Measurements from ENCODE around the gene DAB1.
A peak's percentile ranks its signal among the peaks of the same experiment; 100 is the strongest.

Gene DAB1

DNA sequence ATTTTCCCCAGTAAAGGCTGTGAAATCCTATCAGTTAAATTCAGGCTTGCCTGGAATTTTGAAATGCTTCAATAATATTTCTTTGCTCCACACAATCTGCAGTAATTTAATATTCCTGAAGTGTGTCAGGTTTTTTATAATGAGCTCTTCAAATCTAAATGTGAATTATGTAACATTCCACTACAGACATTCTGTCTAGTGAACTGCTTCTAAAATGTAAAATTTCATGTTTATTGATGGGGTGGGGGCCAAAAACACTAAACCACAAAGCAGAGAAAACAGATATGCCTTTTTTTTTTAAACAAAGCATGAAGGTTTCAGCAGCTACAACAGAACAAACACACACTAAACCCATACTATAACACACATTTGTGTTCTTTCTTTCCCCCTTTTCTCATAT, 129.7 kb downstream of the DAB1 start:
- Histone ChIP-seq H3K4me3 (no peak overlapping the region), H3K27me3 (no peaks in the 10 kb centered on the region), H3K36me3 (0 out of 2 replicates have a peak, but pooled peaks cover 8% of the 10 kb centered on the region), H3K9me3 (no peaks in the 10 kb centered on the region), H3K4me1 (no peaks in the 10 kb centered on the region), H3K27ac (no peak overlapping the region), H4K20me1 (no peaks in the 10 kb centered on the region), H3K9ac (no peak overlapping the region), H3K4me2 (no peak overlapping the region)
- TF ChIP-seq Cebpa-rat (IDR thresholded peaks at IDR 0.05): no peak

DNA sequence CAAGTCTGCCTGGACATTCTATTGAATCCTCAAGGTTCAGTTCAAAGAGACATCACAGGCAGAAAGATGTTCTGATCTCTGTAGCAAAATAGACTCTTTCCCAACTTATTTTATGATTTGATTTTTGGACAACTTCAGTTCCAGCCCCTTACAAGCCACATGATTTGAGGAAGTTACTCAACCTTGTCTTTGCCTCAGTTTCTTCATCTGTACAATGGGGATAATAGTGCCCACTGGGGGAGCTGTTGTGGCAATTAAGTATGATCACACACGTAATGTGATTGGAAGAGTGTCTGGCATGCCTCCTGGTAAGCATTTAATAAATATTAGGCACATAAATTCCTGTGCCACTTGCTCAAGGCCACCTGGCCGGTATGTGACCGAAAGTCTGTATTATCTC, 130.6 kb downstream of the DAB1 start:
- TF ChIP-seq Cebpa-rat (IDR thresholded peaks at IDR 0.05): no peak
- H3K27me3 ChIP-seq: no peaks in the 10 kb centered on the region
- no peaks in the 10 kb centered on the region for H4K20me1 ChIP-seq
- H3K4me1 ChIP-seq: no peaks in the 10 kb centered on the region
- H3K27ac ChIP-seq: no peak overlapping the region
- no peak overlapping the region for H3K4me2 ChIP-seq
- no peak overlapping the region for H3K9ac ChIP-seq
- H3K9me3 ChIP-seq: no peaks in the 10 kb centered on the region
- 0 out of 2 replicates have a peak, but pooled peaks cover 8% of the 10 kb centered on the region for H3K36me3 ChIP-seq
- no peak overlapping the region for H3K4me3 ChIP-seq

DNA sequence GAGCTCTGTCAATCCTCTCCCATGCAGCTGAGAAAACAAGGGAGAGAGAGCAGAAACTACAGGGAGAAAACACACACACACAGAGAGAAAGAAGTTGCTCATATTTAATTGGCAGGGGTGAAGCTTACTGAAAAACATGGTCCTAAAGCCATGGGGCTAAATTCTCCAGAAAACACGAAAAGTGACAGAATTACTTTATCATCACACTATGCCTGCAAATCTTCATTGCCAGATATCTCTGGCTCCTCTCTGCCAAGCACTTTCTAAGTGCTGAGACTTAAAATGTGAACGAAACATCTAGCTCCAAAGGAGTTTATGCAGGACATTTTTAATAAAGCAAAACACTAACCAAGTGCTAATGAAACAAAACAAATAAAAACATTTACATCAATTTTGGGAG, 134.1 kb downstream of the DAB1 start:
- H3K9ac ChIP-seq: no peak overlapping the region
- no peak overlapping the region for H3K27ac ChIP-seq
- no peaks in the 10 kb centered on the region for H4K20me1 ChIP-seq
- no peak overlapping the region for H3K4me3 ChIP-seq
- no peaks in the 10 kb centered on the region for H3K27me3 ChIP-seq
- peaks cover 5% of the 10 kb centered on the region; the same call in 1 of the 2 replicates for H3K4me1 ChIP-seq
- no peaks in the 10 kb centered on the region for H3K9me3 ChIP-seq
- TF ChIP-seq Cebpa-rat (IDR thresholded peaks at IDR 0.05): no peak
- 0 out of 2 replicates have a peak, but pooled peaks cover 8% of the 10 kb centered on the region for H3K36me3 ChIP-seq
- H3K4me2 ChIP-seq: no peak overlapping the region

DNA sequence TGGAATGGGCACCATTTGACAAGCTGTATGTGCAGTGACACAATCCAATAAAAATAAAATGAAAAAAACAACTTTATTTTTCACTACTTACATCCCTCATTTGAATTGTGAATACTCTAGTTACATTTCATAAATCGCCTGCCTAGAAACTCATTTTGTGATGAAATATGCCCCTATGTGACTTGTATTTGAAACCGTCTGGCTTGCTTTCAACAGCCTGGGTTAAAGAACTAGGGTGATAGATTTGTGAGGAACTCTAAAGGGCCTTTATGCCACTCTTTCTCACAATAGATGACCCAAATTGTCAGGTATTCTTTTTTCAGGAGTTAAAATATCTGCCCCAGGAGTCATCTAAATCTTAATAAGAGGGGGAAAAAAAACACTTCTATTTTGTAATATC, 137.9 kb downstream of the DAB1 start:
- peaks cover 5% of the 10 kb centered on the region; the same call in 1 of the 2 replicates for H3K4me1 ChIP-seq
- no peak overlapping the region for H3K4me2 ChIP-seq
- H3K27ac ChIP-seq: no peak overlapping the region
- TF ChIP-seq Cebpa-rat (IDR thresholded peaks at IDR 0.05): no peak
- no peaks in the 10 kb centered on the region for H3K9me3 ChIP-seq
- no peak overlapping the region for H3K9ac ChIP-seq
- H3K4me3 ChIP-seq: no peak overlapping the region
- H4K20me1 ChIP-seq: no peaks in the 10 kb centered on the region
- H3K27me3 ChIP-seq: no peaks in the 10 kb centered on the region
- H3K36me3 ChIP-seq: 0 out of 2 replicates have a peak, but pooled peaks cover 8% of the 10 kb centered on the region

DNA sequence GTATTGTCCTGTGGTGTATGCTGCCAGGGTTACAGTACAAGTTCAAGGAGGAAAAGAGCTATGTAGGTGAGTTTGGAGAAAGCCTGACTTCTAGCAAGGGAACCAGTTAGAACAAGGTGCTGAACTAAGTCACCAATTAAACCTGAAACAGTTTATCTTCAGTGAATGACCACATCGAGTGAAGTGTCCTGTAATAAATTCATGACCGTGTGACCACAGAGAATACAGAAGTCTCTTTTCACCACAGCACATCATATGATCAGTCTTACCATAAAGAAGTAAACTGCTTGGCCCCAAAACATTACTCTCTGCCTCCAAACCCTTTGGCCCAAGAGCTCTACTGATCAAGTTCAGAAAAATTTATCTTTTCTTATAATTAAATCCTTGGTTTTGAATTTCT, 141.4 kb downstream of the DAB1 start:
- Histone ChIP-seq H3K36me3 (no peaks in the 10 kb centered on the region), H3K4me1 (peaks cover 24% of the 10 kb centered on the region), H3K27ac (no peak overlapping the region), H3K4me3 (no peak overlapping the region), H3K4me2 (no peak overlapping the region), H3K9me3 (no peaks in the 10 kb centered on the region), H4K20me1 (no peaks in the 10 kb centered on the region), H3K27me3 (no peaks in the 10 kb centered on the region), H3K9ac (no peak overlapping the region)
- TF ChIP-seq Cebpa-rat (IDR thresholded peaks at IDR 0.05): no peak

DNA sequence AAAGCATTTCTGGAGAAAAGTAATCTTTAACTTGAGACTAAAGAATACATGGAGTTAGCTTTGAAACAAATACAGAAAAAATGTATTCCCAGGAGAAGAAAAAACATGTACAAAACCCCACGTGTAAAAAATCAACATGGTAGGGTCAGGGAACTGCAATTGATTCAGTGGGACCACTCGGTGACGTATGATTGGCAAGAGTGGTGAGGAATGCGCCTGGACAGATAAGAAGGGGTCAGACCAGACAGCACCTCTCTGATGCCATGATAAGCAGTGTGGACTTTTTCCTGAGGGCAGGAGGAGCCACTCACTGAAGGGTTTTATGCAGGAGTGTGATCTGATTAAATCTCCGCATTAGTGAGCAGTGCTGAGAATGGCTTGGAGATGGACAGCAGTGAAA, 142.5 kb downstream of the DAB1 start:
- peaks cover 35% of the 10 kb centered on the region for H3K4me1 ChIP-seq

DNA sequence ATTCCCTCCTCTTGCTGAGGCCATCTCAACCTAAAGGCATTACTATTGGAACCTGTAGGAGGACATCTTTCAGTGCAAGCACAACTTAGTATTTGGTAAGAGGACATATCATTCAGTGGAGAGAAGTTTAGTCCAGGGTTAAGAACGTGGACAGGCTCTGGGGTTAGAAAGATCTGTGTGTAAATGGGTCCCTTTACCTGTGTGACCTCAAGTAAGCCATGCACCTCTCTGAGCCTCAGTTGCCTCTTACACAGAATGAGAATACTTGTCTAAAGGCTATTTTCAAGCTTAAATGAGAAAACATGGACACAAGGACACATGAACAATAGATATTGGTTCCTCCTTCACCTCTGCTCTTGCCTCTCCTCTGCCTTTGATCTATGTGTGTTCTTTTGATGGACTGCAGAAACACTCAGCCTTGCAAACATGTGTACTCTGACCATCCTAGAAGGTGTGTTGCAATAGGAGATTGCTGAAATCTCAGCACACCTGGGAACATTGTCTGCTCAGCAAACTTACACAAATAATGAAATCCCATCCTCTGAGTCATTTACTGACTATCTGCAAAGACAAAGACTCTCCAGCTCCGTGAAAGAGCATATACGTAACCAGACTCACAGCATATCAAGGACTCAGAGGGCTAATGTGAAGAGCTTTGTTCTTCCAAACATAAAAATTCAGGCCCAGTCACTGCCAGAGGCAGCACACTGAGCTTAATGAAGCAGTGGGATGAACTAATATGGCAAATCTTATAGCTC, 143.8 kb downstream of the DAB1 start:
- Histone ChIP-seq H3K9me3 (no peaks in the 10 kb centered on the region), H3K4me2 (no peak overlapping the region), H3K27me3 (no peaks in the 10 kb centered on the region), H3K36me3 (no peaks in the 10 kb centered on the region), H3K4me3 (no peak overlapping the region), H3K4me1 (peaks cover 46% of the 10 kb centered on the region), H3K9ac (no peak overlapping the region), H4K20me1 (no peaks in the 10 kb centered on the region), H3K27ac (no peak overlapping the region)
- no peak for TF ChIP-seq Cebpa-rat (IDR thresholded peaks at IDR 0.05)

More for the DNA sequence above, 142.5 kb downstream of the DAB1 start:
- H3K9me3 ChIP-seq: no peaks in the 10 kb centered on the region
- H3K9ac ChIP-seq: no peak overlapping the region
- no peak overlapping the region for H3K4me3 ChIP-seq
- no peak overlapping the region for H3K4me2 ChIP-seq
- H3K27me3 ChIP-seq: no peaks in the 10 kb centered on the region
- TF ChIP-seq Cebpa-rat (IDR thresholded peaks at IDR 0.05): no peak
- no peaks in the 10 kb centered on the region for H3K36me3 ChIP-seq
- no peak overlapping the region for H3K27ac ChIP-seq
- H4K20me1 ChIP-seq: no peaks in the 10 kb centered on the region

DNA sequence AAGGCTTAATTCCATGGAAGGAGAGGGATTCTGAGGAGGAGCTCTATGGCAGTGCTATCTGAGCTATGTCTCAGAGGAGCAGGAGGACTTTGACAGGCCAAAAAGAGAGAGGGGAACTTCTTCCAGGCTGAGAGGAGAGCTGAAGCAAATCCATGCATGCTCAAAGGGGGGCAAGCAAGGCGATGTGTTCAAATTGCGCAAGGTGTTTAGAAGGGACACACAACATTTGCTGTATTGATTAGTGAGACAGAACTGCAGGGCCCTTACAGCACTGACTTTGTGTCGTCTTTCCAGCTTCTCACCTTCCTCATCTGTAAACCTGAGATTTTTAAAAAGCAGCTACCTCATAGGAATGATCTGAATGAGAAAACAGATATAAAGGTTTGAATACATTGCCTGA, 145.3 kb downstream of the DAB1 start:
- Histone ChIP-seq H4K20me1 (no peaks in the 10 kb centered on the region), H3K36me3 (0 out of 2 replicates have a peak, but pooled peaks cover 3% of the 10 kb centered on the region), H3K4me3 (no peak overlapping the region), H3K4me2 (no peak overlapping the region), H3K4me1 (peaks cover 58% of the 10 kb centered on the region), H3K9me3 (no peaks in the 10 kb centered on the region), H3K9ac (no peak overlapping the region), H3K27ac (no peak overlapping the region), H3K27me3 (no peaks in the 10 kb centered on the region)
- no peak for TF ChIP-seq Cebpa-rat (IDR thresholded peaks at IDR 0.05)

DNA sequence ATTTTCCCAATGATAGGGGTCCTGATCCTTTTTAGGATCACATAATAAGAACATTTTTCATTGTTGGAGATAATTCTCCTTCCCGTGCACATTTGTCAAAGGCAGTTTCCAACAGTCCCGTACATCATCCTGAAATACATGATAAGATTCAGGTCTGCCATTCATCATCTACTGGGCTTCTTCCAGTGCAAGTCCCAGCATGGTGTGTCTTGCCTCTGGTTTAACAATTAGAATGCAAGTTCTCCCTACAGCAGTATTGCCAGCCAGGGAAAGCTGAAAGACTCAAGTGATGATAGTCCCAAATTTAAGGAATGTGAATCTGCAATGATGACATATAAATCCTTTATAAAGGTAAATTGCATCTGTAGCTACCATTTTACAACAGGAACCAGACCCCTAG, 146.2 kb downstream of the DAB1 start:
- H4K20me1 ChIP-seq: no peaks in the 10 kb centered on the region
- H3K9me3 ChIP-seq: 0 out of 2 replicates have a peak, but pooled peaks cover 3% of the 10 kb centered on the region
- H3K27me3 ChIP-seq: no peaks in the 10 kb centered on the region
- peaks cover 65% of the 10 kb centered on the region for H3K4me1 ChIP-seq
- no peak overlapping the region for H3K27ac ChIP-seq
- no peak overlapping the region for H3K9ac ChIP-seq
- H3K36me3 ChIP-seq: 0 out of 2 replicates have a peak, but pooled peaks cover 3% of the 10 kb centered on the region
- no peak overlapping the region for H3K4me3 ChIP-seq
- no peak overlapping the region for H3K4me2 ChIP-seq
- no peak for TF ChIP-seq Cebpa-rat (IDR thresholded peaks at IDR 0.05)

DNA sequence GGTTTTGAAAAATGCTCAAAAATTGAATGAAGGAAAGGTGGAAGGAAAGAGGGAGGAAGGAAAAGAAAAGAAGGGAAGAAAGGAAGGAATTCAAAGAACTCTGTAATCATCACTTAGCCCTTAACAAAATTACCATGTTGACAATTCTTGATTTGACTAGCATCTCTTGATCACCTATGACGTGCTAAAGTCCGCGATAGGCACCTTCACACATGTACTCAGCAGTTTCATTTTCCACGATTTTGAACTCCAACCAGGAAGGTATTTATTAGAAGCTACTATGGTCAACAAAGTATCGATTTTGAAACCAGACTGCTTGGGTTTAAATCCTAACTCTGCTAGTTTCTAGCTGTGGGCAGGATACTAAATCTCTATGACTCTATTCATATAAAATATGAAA, 146.9 kb downstream of the DAB1 start:
- Histone ChIP-seq H3K27me3 (no peaks in the 10 kb centered on the region), H3K4me2 (peak overlapping the region; percentile 90), H3K4me1 (peaks cover 71% of the 10 kb centered on the region), H3K9me3 (0 out of 2 replicates have a peak, but pooled peaks cover 3% of the 10 kb centered on the region), H4K20me1 (no peaks in the 10 kb centered on the region), H3K4me3 (no peak overlapping the region), H3K27ac (peak overlapping the region; percentile 52; the same call in 1 of the 2 replicates), H3K9ac (no peak overlapping the region), H3K36me3 (0 out of 2 replicates have a peak, but pooled peaks cover 3% of the 10 kb centered on the region)
- TF ChIP-seq Cebpa-rat (IDR thresholded peaks at IDR 0.05): no peak
